Smooth muscle cell (in vitro differentiated cells): ENCODE data around the gene DOCK6. TPM values are rescaled to one million over a fixed set of nuclear protein-coding genes. Genes with fewer than 3 reads are reported as not detected.
"Not testable (repeated sequence)": the region's sequence is repeated elsewhere in the genome, so short reads cannot be mapped to it uniquely, and the experiment has no call there.

Source experiments
- DNase-seq: peaks from one replicate; lab custom pipeline; 2025; ENCODE audit not compliant: unreplicated experiment; lab: John Stamatoyannopoulos, UW
- H2AFZ ChIP-seq: fragments of 200-600 bp; sonication (generic); 2 replicates; pipeline ENCODE4 v1.6.0; 2016; ENCODE audit warnings: antibody characterized with exemption, low read depth, mild to moderate bottlenecking
- H3F3A ChIP-seq: fragments of 200-600 bp; sonication (generic); 2 replicates; pipeline ENCODE4 v1.6.0; 2017; ENCODE audit warnings: antibody characterized with exemption, low read depth
- H3K27ac ChIP-seq: fragments of 200-600 bp; sonication (generic); 2 replicates; pipeline ENCODE4 v1.5.1; 2016; ENCODE audit warnings: low read depth, mild to moderate bottlenecking
- H3K27me3 ChIP-seq: fragments of 200-600 bp; sonication (generic); 2 replicates; pipeline ENCODE4 v1.6.1; 2016; ENCODE audit warnings: low read depth, mild to moderate bottlenecking
- H3K36me3 ChIP-seq: fragments of 200-600 bp; sonication (generic); 2 replicates; pipeline ENCODE4 v1.5.1; 2016; ENCODE audit warnings: low read depth
- H3K4me1 ChIP-seq: fragments of 200-600 bp; sonication (generic); 2 replicates; pipeline ENCODE4 v1.5.1; 2016; ENCODE audit warnings: low read depth
- H3K4me2 ChIP-seq: fragments of 200-600 bp; sonication (generic); 2 replicates; pipeline ENCODE4 v1.6.0; 2016; ENCODE audit warnings: mild to moderate bottlenecking
- H3K4me3 ChIP-seq: fragments of 200-600 bp; sonication (generic); 2 replicates; pipeline ENCODE4 v1.5.1; 2016; ENCODE audit warnings: mild to moderate bottlenecking
- H3K79me2 ChIP-seq: fragments of 200-600 bp; sonication (generic); 2 replicates; pipeline ENCODE4 v1.6.0; 2016; ENCODE audit warnings: low read depth, mild to moderate bottlenecking
- H3K9ac ChIP-seq: fragments of 200-600 bp; sonication (generic); 2 replicates; pipeline ENCODE4 v1.6.0; 2016; ENCODE audit warnings: low read depth
- H3K9me3 ChIP-seq: fragments of 200-600 bp; sonication (generic); replicated peaks from 2 replicates; pipeline ENCODE4 v1.5.1; 2016; ENCODE audit warnings: low read depth
- H4K20me1 ChIP-seq: fragments of 200-600 bp; sonication (generic); 2 replicates; pipeline ENCODE4 v1.6.0; 2016; ENCODE audit warnings: low read depth
- WGBS: methylation state at CpG from one replicate; pipeline ENCODE4 v1.1.7; 2016; ENCODE audit warnings: low lambda C conversion rate; 5-methylcytosine and 5-hydroxymethylcytosine counted together
- polyA plus RNA-seq: library from polyadenylated mRNA; unstranded; fragments of >200 nt; fragmentation: Nextera tagmentation; extraction: Ambion mirVana; gene quantifications from 2 replicates; pipeline ENCODE4 v1.2.1, GENCODE V29; 2016
- total RNA-seq: library from RNA; depleted of rRNA; stranded (reverse); fragments of >200 nt; gene quantifications from 2 replicates; pipeline ENCODE4 v1.2.3, GENCODE V29; 2014
- TF ChIP-seq, protein P1 (sequence below): fragments of 200-600 bp; sonication (generic); IDR thresholded peaks from 2 replicates; pipeline ENCODE4 v1.5.1; 2017; ENCODE audit warnings: borderline replicate concordance, mild to moderate bottlenecking, antibody characterized with exemption; ENCODE audit not compliant: insufficient read depth, poor library complexity, severe bottlenecking

DOCK6 gene
- total and polyA plus RNA-seq, 2 experiments from 2014 or later: 13.8 to 14.8 TPM

DNA sequence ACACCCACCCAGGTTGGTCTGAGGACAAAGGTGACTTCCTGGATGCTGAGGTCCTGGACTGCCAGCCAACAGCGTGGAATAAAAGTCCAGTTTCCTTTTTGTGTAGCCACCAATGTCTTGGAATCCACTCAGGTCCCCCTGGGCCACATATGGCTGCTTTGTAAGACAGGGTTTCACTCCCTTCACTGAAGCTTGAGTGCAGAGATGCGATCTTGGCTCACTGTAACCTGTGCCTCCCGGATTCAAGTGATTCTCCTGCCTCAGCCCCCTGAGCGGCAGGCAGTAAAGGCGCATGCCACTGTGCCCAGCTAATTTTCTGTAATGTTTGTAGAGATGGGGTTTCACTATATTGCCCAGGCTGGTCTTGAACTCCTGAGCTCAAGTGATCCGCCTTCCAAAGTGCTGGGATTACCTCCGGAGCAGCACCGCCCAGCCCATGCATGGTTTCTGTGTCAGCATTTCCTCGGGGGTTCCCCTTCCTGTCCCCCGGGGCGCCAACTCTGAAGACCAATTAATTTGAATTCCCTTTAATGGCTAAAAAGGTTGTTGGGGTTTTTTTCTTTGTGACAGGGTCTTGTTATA is 82.5 kb downstream of the DOCK6 start:
- Histone ChIP-seq H3K27me3 (no peaks in the 10 kb centered on the region), H3K36me3 (peaks cover 4% of the 10 kb centered on the region), H3K4me1 (no peaks in the 10 kb centered on the region), H3K9me3 (no peaks in the 10 kb centered on the region), H3K79me2 (peaks cover 19% of the 10 kb centered on the region), H2AFZ (no peak overlapping the region), H3F3A (peaks cover 5% of the 10 kb centered on the region), H3K4me2 (no peak overlapping the region), H3K9ac (no peak overlapping the region), H4K20me1 (no peaks in the 10 kb centered on the region), H3K27ac (no peak overlapping the region), H3K4me3 (no peak overlapping the region)
- TF ChIP-seq, protein P1, sequence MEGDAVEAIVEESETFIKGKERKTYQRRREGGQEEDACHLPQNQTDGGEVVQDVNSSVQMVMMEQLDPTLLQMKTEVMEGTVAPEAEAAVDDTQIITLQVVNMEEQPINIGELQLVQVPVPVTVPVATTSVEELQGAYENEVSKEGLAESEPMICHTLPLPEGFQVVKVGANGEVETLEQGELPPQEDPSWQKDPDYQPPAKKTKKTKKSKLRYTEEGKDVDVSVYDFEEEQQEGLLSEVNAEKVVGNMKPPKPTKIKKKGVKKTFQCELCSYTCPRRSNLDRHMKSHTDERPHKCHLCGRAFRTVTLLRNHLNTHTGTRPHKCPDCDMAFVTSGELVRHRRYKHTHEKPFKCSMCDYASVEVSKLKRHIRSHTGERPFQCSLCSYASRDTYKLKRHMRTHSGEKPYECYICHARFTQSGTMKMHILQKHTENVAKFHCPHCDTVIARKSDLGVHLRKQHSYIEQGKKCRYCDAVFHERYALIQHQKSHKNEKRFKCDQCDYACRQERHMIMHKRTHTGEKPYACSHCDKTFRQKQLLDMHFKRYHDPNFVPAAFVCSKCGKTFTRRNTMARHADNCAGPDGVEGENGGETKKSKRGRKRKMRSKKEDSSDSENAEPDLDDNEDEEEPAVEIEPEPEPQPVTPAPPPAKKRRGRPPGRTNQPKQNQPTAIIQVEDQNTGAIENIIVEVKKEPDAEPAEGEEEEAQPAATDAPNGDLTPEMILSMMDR: no peak
- 84% methylated on average over 11 of the region's 11 CpGs for WGBS
- no peak for DNase-seq

DNA sequence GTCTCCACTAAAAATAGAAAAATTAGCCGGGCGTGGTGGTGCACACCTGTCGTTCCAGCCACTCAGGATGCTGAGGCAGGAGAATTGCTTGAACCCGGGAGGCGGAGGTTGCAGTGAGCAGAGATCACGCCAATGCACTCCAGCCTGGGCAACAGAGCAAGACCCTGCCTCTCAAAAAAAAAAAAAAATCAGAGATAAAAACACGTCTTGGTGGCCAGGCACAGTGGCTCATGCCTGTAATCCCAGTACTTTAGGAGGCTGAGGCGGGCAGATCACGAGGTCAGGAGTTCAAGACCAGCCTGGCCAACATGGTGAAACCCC is 83.2 kb downstream of the DOCK6 start:
- not testable (repeated sequence) for H3K27me3 ChIP-seq, H4K20me1 ChIP-seq, H3K4me2 ChIP-seq, H3F3A ChIP-seq, H2AFZ ChIP-seq, H3K36me3 ChIP-seq, H3K27ac ChIP-seq, H3K4me3 ChIP-seq, H3K9ac ChIP-seq, H3K4me1 ChIP-seq, DNase-seq, H3K9me3 ChIP-seq
- peaks cover 14% of the 10 kb centered on the region for H3K79me2 ChIP-seq
- WGBS: 94% methylated on average over 9 of the region's 9 CpGs

DNA sequence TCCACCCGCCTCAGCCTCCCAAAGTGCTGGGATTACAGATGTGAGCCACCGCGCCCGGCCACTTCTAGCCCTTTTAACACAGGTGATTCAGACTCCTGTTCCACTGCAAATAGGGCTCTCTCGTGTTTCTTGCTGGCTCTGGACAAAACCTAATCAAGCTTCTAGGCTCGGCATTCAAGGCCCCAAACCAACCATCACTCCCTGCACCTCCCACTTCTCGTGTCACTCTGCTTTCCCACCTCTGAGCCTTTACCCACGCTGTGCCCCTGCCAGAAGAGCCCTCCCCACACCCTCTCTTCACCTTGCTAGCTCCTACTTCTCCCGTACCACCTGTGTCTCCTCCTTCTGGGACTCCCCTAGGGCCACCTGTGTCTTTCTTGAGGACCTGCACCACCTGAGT is 84.7 kb downstream of the DOCK6 start:
- Histone ChIP-seq H3K9me3 (no peaks in the 10 kb centered on the region), H3K36me3 (no peaks in the 10 kb centered on the region), H4K20me1 (no peaks in the 10 kb centered on the region), H3K4me3 (no peak overlapping the region), H3K4me1 (no peaks in the 10 kb centered on the region), H3K4me2 (no peak overlapping the region), H3K79me2 (peaks cover 5% of the 10 kb centered on the region), H3K27me3 (no peaks in the 10 kb centered on the region), H3F3A (peaks cover 5% of the 10 kb centered on the region), H2AFZ (no peak overlapping the region), H3K9ac (no peak overlapping the region), H3K27ac (no peak overlapping the region)
- TF ChIP-seq, protein P1: no peak
- 95% methylated on average over 9 of the region's 9 CpGs for WGBS
- no peak for DNase-seq

DNA sequence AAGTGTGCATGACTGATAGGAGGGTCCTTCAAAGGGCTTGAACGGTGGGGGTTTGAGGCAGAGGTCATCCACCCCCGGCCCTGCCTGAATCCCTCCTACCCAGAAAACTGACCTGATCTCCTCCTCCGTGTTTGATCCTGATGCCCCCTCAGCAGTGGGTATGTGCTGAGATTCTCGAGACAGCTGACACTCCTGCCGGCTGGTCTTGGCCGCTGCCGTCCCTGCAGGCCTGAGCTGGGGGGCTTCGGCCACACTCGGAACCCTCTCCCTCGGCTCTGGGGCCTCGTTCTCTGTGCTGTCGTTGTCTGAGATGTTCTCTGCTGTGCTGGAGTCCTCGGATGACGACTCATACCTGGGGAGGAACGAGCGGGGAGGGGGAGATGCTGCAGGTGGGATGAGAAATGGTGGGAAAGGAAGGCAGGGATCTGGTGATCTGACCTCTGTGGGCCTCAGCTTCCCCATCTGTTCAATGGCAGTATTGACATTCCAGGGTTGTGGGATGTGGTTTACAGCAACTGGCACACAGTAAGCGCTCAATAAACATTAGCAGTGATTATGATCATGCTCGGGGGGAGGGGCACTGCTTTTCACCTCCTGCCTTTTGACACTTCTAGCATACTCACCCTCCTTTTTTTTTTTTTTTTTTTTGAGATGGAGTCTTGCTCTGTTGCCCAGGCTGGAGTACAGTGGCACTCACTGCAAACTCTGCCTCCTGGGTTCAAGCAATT is 85.7 kb downstream of the DOCK6 start:
- no peaks in the 10 kb centered on the region for H3K36me3 ChIP-seq
- H3K27ac ChIP-seq: no peak overlapping the region
- H3K9me3 ChIP-seq: no peaks in the 10 kb centered on the region
- H4K20me1 ChIP-seq: no peaks in the 10 kb centered on the region
- no peak for DNase-seq
- H3K79me2 ChIP-seq: peaks cover 5% of the 10 kb centered on the region
- H3K4me1 ChIP-seq: no peaks in the 10 kb centered on the region
- no peak overlapping the region for H3K4me3 ChIP-seq
- 96% methylated on average over 18 of the region's 18 CpGs for WGBS
- H3K9ac ChIP-seq: no peak overlapping the region
- no peak overlapping the region for H2AFZ ChIP-seq
- H3F3A ChIP-seq: peaks cover 5% of the 10 kb centered on the region
- no peaks in the 10 kb centered on the region for H3K27me3 ChIP-seq
- TF ChIP-seq, protein P1: no peak
- no peak overlapping the region for H3K4me2 ChIP-seq
